Large intestine (tissue), 3 donors: Measurements from ENCODE around the gene SDF4. TPM values are rescaled to one million over a fixed set of nuclear protein-coding genes. Genes with fewer than 3 reads are reported as not detected.

Experiments used
- DNase-seq, 2 donors: peaks; one replicate each; pipeline versions ENCODE4 v3.0.0 to v3.0.0-alpha.2; 2013
- H3K27ac ChIP-seq: one replicate; pipeline ENCODE4 v1.5.1; 2013; ENCODE audit warnings: low read length
- H3K27me3 ChIP-seq: 2 replicates; pipeline ENCODE4 v1.6.1; 2013; ENCODE audit warnings: low read length; ENCODE audit not compliant: control insufficient read depth, insufficient read depth
- H3K36me3 ChIP-seq: 2 replicates; pipeline ENCODE4 v1.6.1; 2013; ENCODE audit warnings: low read length; ENCODE audit not compliant: control insufficient read depth, insufficient read depth
- H3K4me1 ChIP-seq: one replicate; pipeline ENCODE4 v1.6.1; 2013; ENCODE audit warnings: low read length; ENCODE audit not compliant: control insufficient read depth, insufficient read depth
- H3K4me3 ChIP-seq: one replicate; pipeline ENCODE4 v1.5.1; 2013; ENCODE audit warnings: low read length
- H3K9me3 ChIP-seq: one replicate; pipeline ENCODE4 v1.6.1; 2013; ENCODE audit warnings: mild to moderate bottlenecking, low read depth, low read length, moderate library complexity; ENCODE audit not compliant: control insufficient read depth
- WGBS: methylation state at CpG from one replicate; pipeline ENCODE4 v1.1.5; 2013; ENCODE audit warnings: low lambda C conversion rate; ENCODE audit not compliant: insufficient coverage; 5-methylcytosine and 5-hydroxymethylcytosine counted together
- polyA plus RNA-seq: library from polyadenylated mRNA; unstranded; fragments of 120-200 nt; gene quantifications from one replicate; pipeline ENCODE4 v1.2.1, GENCODE V29; 2013

SDF4 gene
- polyA plus RNA-seq, 1 donor: 174 TPM

GRCh38 chr1:1210726-1211540 lies 20.9 kb downstream of the SDF4 start:
- Histone ChIP-seq H3K9me3 (peaks cover 5% of the 10 kb centered on the region), H3K27me3 (peaks cover 30% of the 10 kb centered on the region), H3K4me1 (peaks cover 5% of the 10 kb centered on the region), H3K36me3 (peaks cover 5% of the 10 kb centered on the region), H3K27ac (no peak overlapping the region), H3K4me3 (no peak overlapping the region)
- no peak for DNase-seq
- no CpG with 5 or more reads among the region's 31 CpGs for WGBS

- Histone ChIP-seq H3K27me3 (peaks cover 40% of the 10 kb centered on the region), H3K36me3 (no peaks in the 10 kb centered on the region), H3K4me1 (peaks cover 5% of the 10 kb centered on the region), H3K4me3 (no peak overlapping the region), H3K9me3 (peaks cover 9% of the 10 kb centered on the region), H3K27ac (no peak overlapping the region)
- no peak for DNase-seq
- WGBS: no CpG with 5 or more reads among the region's 38 CpGs
Observed at GRCh38 chr1:1208713-1209433, 22.9 kb downstream of the SDF4 start.

- peaks cover 5% of the 10 kb centered on the region for H3K4me1 ChIP-seq
Observed at GRCh38 chr1:1207571-1207892, 24.3 kb downstream of the SDF4 start.

GRCh38 chr1:1206966-1207531 lies 24.8 kb downstream of the SDF4 start:
- peaks cover 6% of the 10 kb centered on the region for H3K9me3 ChIP-seq
- H3K4me3 ChIP-seq: no peak overlapping the region
- H3K27ac ChIP-seq: no peak overlapping the region
- no CpG with 5 or more reads among the region's 19 CpGs for WGBS
- no peaks in the 10 kb centered on the region for H3K36me3 ChIP-seq
- DNase-seq: no peak
- peaks cover 52% of the 10 kb centered on the region for H3K27me3 ChIP-seq
- H3K4me1 ChIP-seq: peaks cover 5% of the 10 kb centered on the region

More at GRCh38 chr1:1207571-1207892, 24.3 kb downstream of the SDF4 start:
- Histone ChIP-seq H3K36me3 (no peaks in the 10 kb centered on the region), H3K27me3 (peaks cover 52% of the 10 kb centered on the region), H3K9me3 (peaks cover 6% of the 10 kb centered on the region), H3K4me3 (no peak overlapping the region), H3K27ac (no peak overlapping the region)
- DNase-seq: no peak
- WGBS: no CpG with 5 or more reads among the region's 11 CpGs

DNA sequence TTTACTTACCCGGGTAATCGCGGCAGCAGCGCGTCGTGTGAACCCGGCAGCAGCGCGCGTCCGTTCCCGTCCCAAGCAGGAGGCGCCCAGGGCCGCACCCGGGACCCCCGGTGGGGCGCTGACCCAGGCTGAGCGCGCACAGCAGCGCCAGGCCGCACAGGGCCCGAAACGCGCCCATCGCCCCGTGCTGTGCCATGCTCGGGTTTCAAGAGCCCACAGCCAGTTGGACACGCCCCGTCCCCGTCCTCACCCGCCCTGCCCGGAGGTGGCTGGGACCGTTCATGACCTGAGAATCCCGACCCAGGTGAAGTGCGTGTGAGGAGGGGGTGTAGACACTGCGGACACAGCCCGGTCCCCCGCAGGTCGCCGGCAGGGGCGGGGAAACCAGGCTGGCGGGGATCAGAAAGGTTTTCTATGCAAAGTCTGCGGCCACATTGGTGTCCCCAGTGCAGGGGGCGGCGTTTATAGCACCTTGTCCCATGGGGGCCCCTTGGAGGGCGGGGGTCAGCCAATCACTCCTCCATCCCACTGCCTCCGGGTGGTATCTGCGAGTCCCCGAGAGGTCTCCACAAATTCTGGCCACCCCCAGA lies 25.3 kb downstream of the SDF4 start, which contains the start of gene TNFRSF18:
TNFRSF18 (minus strand) TSS at position 217 of the 590 bp plus-strand sequence; CDS start at position 196, 21 bp downstream.
- Histone ChIP-seq H3K27me3 (peaks cover 52% of the 10 kb centered on the region), H3K4me3 (no peak within 1 kb of the TSS), H3K4me1 (peaks cover 5% of the 10 kb centered on the region), H3K27ac (no peak within 1 kb of the TSS), H3K36me3 (no peaks in the 10 kb centered on the region), H3K9me3 (peaks cover 6% of the 10 kb centered on the region)
- WGBS: no CpG with 5 or more reads among the region's 49 CpGs
- no peak for DNase-seq

DNA sequence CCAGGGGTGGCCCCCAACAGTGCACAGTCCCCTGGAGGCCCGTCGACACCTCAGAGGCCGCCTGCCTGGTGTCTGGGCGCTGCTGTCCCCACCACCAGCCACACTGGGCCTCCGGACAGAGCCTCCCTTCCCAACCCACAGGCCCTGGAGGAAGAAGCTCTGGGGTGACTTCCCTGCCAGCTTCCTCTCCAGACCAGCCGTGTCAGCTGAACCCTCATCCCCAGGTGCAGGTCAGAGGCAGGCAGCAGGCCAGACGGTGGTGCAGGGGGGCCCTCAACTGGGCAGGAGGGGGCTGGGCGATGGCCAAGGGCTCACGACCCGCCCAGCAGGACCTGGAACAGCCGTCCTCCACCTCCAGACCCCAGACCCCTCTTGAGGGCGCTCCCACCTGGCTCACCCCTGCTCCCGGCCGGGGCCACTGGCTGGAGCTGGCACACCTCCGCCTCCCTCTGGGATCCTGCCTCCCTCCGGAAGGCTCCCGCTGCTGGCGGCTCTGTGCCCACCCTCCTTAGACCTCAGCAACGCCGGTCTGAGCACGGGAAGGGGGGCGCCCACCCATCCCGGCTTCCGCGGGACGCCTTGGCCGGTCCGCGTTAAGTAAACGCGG lies 25.9 kb downstream of the SDF4 start:
- H3K36me3 ChIP-seq: no peaks in the 10 kb centered on the region
- no peak overlapping the region for H3K4me3 ChIP-seq
- WGBS: no CpG with 5 or more reads among the region's 31 CpGs
- H3K27ac ChIP-seq: no peak overlapping the region
- H3K4me1 ChIP-seq: peaks cover 5% of the 10 kb centered on the region
- peaks cover 53% of the 10 kb centered on the region for H3K27me3 ChIP-seq
- no peak for DNase-seq
- H3K9me3 ChIP-seq: peaks cover 7% of the 10 kb centered on the region

DNA sequence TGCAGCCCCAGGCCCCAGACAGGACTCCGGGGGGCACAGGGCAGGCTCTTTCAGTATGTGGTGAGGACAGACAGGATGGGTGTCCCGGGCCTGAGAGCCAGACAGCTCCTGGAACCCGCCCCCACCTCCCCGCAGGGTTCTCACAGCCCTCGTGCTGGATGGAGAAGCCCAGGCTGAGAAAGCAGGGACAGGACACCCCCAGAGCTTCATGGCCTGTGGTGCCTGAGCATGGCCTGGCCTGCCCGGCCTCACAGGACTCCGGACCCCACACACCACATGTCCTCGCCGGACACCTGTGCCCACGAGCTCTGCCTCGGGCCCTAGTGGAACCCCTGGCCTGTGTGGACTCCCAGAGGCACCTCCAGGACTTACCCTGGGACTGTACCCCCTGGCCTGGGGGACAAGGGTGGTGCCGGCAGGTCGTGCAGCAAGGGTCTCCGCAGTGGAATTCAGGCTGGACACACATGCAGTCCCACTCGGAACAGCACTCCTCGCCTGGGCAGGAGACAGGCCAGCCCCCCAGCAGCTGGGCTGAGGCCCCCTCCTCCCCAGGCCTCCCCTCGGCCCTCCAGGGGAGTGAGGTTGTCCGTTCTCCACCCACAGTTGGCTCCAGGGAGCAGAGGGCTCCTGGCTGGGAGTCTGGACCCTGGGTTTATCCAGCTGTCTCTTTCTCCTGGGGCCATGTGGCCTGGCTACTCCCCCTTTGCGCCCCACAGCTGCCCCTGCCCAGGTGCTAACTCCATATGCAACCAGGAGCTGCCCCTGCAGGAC lies 26.6 kb downstream of the SDF4 start:
- no peak for DNase-seq
- peaks cover 60% of the 10 kb centered on the region for H3K27me3 ChIP-seq
- H3K4me3 ChIP-seq: no peak overlapping the region
- peaks cover 7% of the 10 kb centered on the region for H3K4me1 ChIP-seq
- no peaks in the 10 kb centered on the region for H3K36me3 ChIP-seq
- peaks cover 10% of the 10 kb centered on the region for H3K9me3 ChIP-seq
- no CpG with 5 or more reads among the region's 19 CpGs for WGBS
- H3K27ac ChIP-seq: no peak overlapping the region

GRCh38 chr1:1204425-1204920 lies 27.3 kb downstream of the SDF4 start:
- no peaks in the 10 kb centered on the region for H3K36me3 ChIP-seq

DNA sequence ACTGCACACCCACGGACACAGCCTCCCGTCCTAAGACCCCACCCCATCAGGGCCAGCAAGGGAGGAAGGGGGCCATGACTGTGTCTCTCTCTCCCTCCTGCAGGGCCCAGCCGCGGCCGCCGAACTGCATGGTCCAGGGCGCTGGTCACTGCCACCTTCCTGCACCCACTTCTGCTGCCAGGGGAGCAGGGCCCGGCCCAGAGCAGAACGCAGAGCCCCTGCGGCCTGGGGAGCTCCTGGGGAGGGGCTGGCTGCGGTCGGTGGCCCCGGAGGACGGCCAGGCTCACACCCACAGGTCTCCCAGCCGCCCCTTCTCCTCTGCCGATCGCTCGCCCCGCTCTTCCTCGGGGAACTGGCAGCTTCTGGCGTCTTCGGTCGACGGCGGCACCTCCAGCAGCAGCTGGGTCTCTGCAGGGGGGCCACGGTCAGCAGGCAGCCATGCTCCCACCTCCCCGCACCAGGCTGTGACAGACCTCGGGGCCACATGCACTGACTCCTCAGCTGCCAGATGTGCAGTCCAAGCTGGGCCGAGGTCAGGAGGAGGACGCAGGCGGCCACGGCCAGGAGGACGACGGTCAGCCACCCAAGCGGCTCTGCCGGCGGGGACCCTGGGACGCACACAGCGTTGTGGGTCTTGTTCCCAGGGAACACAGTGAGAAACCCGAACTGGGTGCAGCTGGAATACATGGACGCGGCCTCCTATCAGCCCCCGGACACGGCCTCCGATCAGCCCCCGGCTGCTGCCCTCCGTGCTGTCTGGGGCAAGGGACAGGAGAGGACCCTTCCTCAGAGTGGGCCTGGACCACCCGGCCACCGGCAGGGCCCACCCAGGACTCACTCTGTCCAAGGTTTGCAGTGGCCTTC lies 28.0 kb downstream of the SDF4 start:
- DNase-seq: no peak
- H3K27me3 ChIP-seq: peaks cover 68% of the 10 kb centered on the region
- no peaks in the 10 kb centered on the region for H3K36me3 ChIP-seq
- H3K4me3 ChIP-seq: no peak overlapping the region
- peaks cover 10% of the 10 kb centered on the region for H3K9me3 ChIP-seq
- H3K27ac ChIP-seq: no peak overlapping the region
- no CpG with 5 or more reads among the region's 49 CpGs for WGBS
- peaks cover 7% of the 10 kb centered on the region for H3K4me1 ChIP-seq

More at GRCh38 chr1:1204425-1204920, 27.3 kb downstream of the SDF4 start:
- no CpG with 5 or more reads among the region's 8 CpGs for WGBS
- H3K4me1 ChIP-seq: peaks cover 7% of the 10 kb centered on the region
- no peak for DNase-seq
- no peak overlapping the region for H3K4me3 ChIP-seq
- H3K27ac ChIP-seq: no peak overlapping the region
- H3K27me3 ChIP-seq: peaks cover 67% of the 10 kb centered on the region
- H3K9me3 ChIP-seq: peaks cover 10% of the 10 kb centered on the region
